ENCODE data around the gene SUGCT. TPM values are rescaled to one million over a fixed set of nuclear protein-coding genes. Genes with fewer than 3 reads are reported as not detected.

Gene SUGCT
- total RNA-seq, 1 experiment from 2014 or later: 5.4 TPM

DNA sequence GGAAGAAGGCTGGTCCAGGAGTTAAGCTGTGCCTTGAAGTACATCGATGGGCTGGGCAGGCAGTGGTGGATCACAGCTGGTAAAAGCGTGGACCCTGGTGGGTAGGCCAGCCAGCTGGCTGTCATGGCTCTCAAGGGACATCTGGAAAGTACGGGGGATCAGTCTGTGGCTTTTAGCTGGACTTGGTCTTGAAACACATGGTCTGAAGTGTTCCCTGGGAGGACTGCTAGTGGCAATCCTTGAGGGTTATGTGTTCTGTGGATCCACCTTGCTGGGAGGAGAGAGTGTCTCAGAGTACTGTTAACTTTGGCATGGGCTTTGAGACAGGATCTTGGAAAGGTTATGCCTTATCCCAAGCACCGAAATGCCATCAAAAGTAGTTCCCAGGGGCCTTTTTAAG is 754.3 kb downstream of the SUGCT start:
- Histone ChIP-seq H3K23me2 (ENCODE audit: insufficient read length, low read depth, low read length, poor library complexity, severe bottlenecking) (no peaks in the 10 kb centered on the region), H3K4me2 (ENCODE audit: insufficient read depth, insufficient read length, low read length) (no peak overlapping the region), H4K5ac (ENCODE audit: insufficient read length, low read depth, low read length) (no peak overlapping the region), H3K4me1 (ENCODE audit: insufficient read depth, low read length) (no peaks in the 10 kb centered on the region), H3K9me3 (ENCODE audit: control insufficient read depth, low read depth, low read length) (no peaks in the 10 kb centered on the region), H3K27ac (ENCODE audit: insufficient read length, low read depth, low read length) (no peak overlapping the region), H2BK20ac (ENCODE audit: low read depth, low read length, poor library complexity, severe bottlenecking) (no peak overlapping the region), H3K79me1 (ENCODE audit: insufficient read depth, low read depth, low read length, poor library complexity, severe bottlenecking) (no peaks in the 10 kb centered on the region), H3K23ac (ENCODE audit: insufficient read length, low read depth, low read length) (no peak overlapping the region), H2AFZ (ENCODE audit: low read length) (no peak overlapping the region), H3T11ph (ENCODE audit: low read length) (no peak overlapping the region), H2BK15ac (ENCODE audit: low read depth, low read length) (no peak overlapping the region), H4K8ac (replicated peaks; ENCODE audit: insufficient read length, low read depth, low read length) (no peak overlapping the region), H2BK5ac (ENCODE audit: insufficient read length, low read length) (no peak overlapping the region), H3K27me3 (ENCODE audit: insufficient read depth, low read length) (no peaks in the 10 kb centered on the region), H3K4ac (ENCODE audit: low read depth, low read length) (no peak overlapping the region), H3K79me2 (ENCODE audit: insufficient read depth, low read length) (no peaks in the 10 kb centered on the region), H2AK5ac (ENCODE audit: insufficient read length, low read length) (no peak overlapping the region), H2BK120ac (ENCODE audit: low read depth, low read length, poor library complexity, severe bottlenecking) (no peak overlapping the region), H3K14ac (ENCODE audit: insufficient read depth, low read length) (no peak overlapping the region), H2BK12ac (ENCODE audit: insufficient read length, low read depth, low read length) (no peak overlapping the region), H4K20me1 (ENCODE audit: control insufficient read depth, insufficient read depth, insufficient read length) (no peaks in the 10 kb centered on the region), H3K56ac (ENCODE audit: insufficient read length, low read depth, low read length) (no peak overlapping the region), H3K9ac (ENCODE audit: extremely low read depth, insufficient read length, low read length) (no peak overlapping the region), H3K18ac (ENCODE audit: insufficient read length, low read depth, low read length) (no peak overlapping the region), H4K91ac (ENCODE audit: insufficient read length, low read depth, low read length) (no peak overlapping the region)
- no peak overlapping the region; a peak in 1 of 7 replicates for H3K27ac Mint-ChIP-seq
- no peak overlapping the region for H3K4me3 Mint-ChIP-seq
- peaks cover 11 to 17% of the 10 kb centered on the region in 2 experiments for H3K9me3 Mint-ChIP-seq
- H3K27me3 Mint-ChIP-seq (ENCODE audit: low read depth): no peaks in the 10 kb centered on the region
- no peak for DNase-seq
- no peak for TF ChIP-seq CTCF (conservative IDR thresholded peaks at IDR 0.05)
- peaks cover 0 to 9% (median 0%) of the 10 kb centered on the region in 3 experiments; a peak in 2 of 7 replicates for H3K36me3 Mint-ChIP-seq (ENCODE audit: insufficient read depth in 1 of 3, low read depth in 3 of 3)
- WGBS (ENCODE audit: extremely low coverage, insufficient read length, low lambda C conversion rate): no CpG with 5 or more reads among the region's 4 CpGs
- no peaks in the 10 kb centered on the region for H3K4me1 Mint-ChIP-seq
